DMS153 treated with DMSO at 0.1 percent for 48 hours (cell line): ENCODE data around the gene KLHL22.

Source experiments
- DNase-seq: peaks from one replicate; lab custom pipeline; 2025; ENCODE audit not compliant: unreplicated experiment; lab: John Stamatoyannopoulos, UW

The KLHL22 gene

DNA sequence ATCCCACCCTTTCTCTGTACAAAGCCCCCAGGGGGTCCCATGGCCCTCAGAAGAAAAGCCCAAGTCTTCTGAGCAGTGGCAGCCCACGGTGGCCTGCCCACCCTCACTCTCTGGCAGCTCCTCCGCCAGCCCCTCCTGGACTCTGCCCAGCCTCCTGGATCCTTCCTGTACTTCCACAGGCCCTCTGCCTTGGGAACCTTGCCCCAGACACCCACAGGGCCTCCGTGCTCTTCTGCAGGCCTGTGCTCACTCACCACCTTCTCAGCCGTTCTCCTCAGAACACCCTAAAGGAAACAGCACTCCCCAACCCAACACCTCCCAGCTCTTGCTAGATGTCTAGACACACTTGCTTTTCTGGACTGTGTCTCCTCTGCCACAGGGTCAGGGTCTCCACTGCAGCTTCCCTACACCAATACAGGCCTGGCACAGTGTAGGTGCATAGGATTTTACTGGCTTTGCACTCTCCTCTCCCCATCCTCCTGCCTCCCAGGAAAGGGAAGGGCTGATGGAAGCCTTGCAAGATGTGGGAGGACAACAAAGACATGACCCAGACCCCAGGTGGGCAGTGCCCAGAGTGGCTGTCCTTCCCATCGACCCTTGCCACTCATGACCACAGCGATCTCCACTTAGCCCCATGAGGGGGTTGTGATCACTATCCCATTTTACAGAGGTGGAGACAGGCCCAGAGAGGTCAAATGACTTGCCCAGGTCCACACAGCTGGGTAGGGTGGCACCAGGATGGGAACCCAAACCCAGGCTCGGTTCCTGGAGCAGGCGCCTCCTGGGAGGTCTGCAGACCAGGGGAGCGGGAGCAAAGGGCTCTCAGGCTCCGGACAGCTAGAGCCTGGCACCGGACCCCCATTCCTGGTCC lies 59.9 kb downstream of the KLHL22 start:
- DNase-seq, result no peak

GRCh38 chr22:20434773-20435172 lies 60.8 kb downstream of the KLHL22 start:
- DNase-seq, result no peak

GRCh38 chr22:20434264-20434751 lies 61.3 kb downstream of the KLHL22 start:
- DNase-seq, result no peak

GRCh38 chr22:20433686-20434241 lies 61.8 kb downstream of the KLHL22 start:
- DNase-seq, result no peak

- DNase-seq, result no peak
Measured at GRCh38 chr22:20433191-20433590, 62.4 kb downstream of the KLHL22 start.

- DNase-seq, result no peak
Measured at GRCh38 chr22:20432244-20432686, 63.3 kb downstream of the KLHL22 start.

DNA sequence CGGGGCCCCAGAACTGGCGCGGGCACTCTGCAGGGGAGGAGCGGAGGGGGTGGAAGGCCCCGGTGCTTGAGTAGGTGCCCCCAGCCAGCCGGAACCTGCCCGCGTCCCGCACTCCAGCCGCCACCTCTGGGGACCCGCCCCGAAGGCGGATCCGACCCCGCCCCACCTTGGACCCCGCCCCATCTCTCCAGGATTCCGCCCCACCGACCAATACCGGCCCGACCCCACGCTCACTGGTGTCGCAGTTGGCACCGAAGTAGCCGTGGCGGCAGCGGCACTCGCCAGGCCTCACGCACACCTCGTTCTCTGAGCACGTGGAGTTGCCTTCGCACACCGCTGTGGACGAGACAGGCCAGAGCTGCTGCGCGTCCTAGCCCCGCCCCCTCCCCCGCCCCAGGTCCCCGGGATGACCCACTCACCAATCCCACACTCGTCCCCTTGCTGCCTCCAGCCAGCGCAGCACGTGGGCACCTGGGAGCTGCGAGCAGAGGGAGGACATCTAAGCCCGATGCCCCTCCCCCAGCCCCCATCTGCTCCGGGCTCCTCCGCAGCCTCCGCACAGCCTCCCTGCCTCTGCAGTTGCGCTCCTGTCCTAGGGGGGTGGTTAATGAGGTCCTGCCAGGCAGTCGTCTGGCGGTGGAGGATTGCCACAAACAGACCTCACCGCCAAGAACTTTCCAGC lies 63.9 kb downstream of the KLHL22 start:
- no peak for DNase-seq

DNA sequence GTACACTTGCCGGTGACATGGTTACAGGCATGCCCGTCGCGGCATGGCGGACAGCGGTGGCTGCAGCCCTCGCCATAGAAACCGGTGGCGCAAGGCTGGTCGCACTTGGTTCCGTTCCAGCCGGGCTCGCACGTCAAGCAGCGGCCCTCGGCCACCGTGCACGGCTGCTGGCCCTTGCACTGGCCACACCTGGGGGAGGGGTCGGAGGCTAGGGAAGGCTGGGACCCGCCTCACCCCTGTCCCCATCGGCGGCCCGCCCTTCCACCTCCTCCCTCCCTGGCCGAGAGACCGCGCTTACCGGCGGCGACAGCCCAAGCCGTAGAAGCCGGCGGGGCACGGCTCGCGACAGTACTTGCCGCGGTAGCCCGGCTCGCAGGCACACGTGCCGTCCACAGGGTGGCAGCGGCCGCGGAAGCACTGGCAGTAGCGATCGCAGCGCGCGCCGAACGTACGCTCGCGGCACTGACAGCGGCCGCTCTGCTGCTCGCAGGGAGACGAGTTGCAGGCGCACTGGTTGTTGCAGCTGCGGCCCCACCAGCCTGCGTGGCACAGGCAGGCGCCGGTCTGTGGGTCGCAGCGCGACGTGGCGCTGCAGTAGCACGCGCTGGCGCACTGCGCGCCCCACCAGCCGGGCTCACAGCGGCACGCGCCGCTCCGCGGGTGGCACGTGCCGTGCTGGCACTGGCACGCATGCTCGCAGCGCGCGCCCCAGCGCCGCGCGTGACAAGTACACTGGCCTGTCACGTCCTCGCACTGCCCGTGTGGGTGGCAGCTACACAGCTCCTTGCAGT lies 64.7 kb downstream of the KLHL22 start:
- DNase-seq, result no peak

DNA sequence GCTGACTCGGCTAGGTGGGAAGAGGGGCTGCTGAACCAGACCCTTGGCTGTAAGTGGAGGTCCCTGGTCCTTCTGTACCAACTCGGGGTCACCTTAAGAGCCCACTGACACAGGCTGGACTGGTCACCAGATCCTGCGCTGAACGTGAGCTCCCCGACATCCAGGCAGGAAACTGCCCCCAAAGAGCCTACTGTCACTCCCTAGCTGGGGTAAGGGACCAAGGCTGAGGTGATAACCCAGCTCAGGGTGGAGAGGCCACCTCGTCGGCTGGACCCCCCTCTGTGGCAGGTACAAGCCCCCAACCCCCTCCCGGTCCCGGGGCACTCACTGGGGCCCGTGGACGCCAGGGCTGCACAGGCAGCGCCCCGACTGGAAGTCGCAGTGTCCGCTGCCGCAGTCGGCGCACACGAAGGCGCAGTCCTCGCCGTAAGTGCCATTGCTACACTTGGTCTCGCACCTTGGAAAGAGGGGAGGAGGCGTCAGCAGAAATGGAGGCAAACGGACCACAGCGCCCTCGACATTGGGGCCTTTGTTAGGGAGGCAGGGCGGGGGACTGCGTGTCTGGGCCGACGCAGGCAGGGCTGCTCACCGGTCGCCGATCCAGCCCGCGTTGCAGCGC lies 65.4 kb downstream of the KLHL22 start:
- DNase-seq, result no peak

GRCh38 chr22:20429254-20430100 lies 66.1 kb downstream of the KLHL22 start:
- DNase-seq, result no peak

DNA sequence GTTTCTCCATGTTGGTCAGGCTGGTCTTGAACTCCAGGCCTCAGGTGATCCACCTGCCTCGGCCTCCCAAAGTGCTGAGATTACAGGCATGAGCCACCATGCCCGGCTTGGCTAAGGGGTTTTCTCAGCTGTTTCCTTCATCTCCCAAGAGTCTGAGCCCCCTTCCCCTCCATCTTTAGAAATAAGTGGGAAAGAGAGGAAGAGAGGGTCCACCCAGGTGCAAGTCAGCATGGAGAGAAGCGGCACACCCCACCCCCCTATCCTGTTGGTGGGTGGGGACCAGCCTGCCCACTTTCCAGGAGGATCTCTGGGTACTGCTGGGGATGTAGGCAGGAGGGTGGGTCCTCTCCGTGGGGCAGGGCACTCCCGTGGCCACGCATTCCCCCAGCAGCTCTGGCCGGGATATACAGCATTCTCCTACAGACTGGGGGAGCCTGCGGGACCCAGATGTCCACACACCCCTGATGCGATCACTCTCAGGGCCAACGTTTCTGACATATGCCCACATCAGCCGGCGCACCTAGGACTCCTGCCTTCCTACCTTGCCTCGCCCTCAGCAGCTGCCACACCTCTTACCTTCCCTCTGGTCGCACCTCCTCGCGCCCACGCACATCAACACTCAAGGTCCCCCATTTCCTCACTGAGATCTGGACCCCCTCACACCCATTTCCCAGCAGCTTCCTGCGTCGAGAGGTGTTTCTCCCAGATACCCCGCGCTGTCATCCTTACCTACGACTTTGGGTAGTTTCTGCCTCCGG lies 66.9 kb downstream of the KLHL22 start:
- DNase-seq, result no peak

- DNase-seq, result no peak
Measured at GRCh38 chr22:20427945-20428417, 67.6 kb downstream of the KLHL22 start.

- no peak for DNase-seq
Measured at GRCh38 chr22:20427104-20427944, 68.3 kb downstream of the KLHL22 start.

- no peak for DNase-seq
Measured at GRCh38 chr22:20426259-20426615, 69.4 kb downstream of the KLHL22 start.

DNA sequence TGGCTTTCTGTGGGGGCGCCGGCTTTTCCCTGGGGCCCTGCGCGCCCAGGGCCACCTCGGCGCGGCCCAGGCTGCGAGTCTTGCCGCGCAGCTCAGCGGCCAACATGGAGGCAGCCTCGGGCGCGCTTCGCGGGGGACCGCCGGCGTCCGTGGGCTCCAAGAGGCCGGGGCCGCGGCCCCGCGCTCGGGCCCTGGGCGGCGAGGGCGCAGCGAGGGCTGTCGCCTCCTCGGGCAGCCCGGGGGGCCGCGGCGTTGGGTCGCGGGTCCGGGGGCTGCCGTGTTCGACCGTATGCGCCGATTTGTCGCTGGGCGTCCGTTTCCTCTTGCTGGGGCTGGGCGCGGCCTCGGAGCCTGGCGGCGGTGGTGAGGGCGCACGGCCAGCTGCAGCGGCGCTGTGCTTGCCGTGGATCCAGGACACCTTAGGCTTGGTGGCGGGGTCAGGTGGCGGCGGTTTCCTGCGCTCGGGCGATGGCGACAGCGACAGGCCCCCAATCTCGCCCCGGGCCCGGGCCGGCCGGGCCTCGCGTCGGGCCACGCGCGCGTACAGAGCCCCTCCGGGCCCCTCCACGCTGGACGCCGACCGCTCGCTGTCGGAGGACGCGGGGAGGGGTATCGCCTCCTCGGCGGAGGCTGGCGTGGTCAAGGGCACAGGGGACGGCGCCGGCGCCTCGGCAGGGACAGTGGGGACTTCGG lies 69.9 kb downstream of the KLHL22 start:
- DNase-seq, result no peak

- DNase-seq, result no peak
Measured at GRCh38 chr22:20424932-20425565, 70.5 kb downstream of the KLHL22 start.

GRCh38 chr22:20424568-20424931 lies 71.0 kb downstream of the KLHL22 start:
- no peak for DNase-seq
